LHCN-M2 (cell line): ENCODE measurements around the gene TSNAXIP1. TPM values are rescaled to one million over a fixed set of nuclear protein-coding genes. Genes with fewer than 3 reads are reported as not detected.

ENCODE experiments used
- DNase-seq: peaks from one replicate; pipeline ENCODE4 v3.0.0-alpha.2; 2012; ENCODE audit warnings: low read depth
- total RNA-seq: library from RNA; depleted of rRNA; stranded (reverse); fragments of >200 nt; gene quantifications from 2 replicates; pipeline ENCODE4 v1.2.3, GENCODE V29; 2014

Gene TSNAXIP1
- total RNA-seq, 1 experiment from 2014 or later, result 1.6 TPM

- DNase-seq, result no peak
Observed at GRCh38 chr16:67782567-67783352, 23.9 kb upstream of the TSNAXIP1 start.

- DNase-seq, result no peak
Observed at GRCh38 chr16:67783353-67783725, 23.4 kb upstream of the TSNAXIP1 start.

GRCh38 chr16:67786491-67786890 lies 20.2 kb upstream of the TSNAXIP1 start:
- no peak for DNase-seq

GRCh38 chr16:67790071-67790470 lies 16.6 kb upstream of the TSNAXIP1 start:
- DNase-seq, result no peak

GRCh38 chr16:67796099-67796718 lies 10.5 kb upstream of the TSNAXIP1 start:
- peak; percentile 11 for DNase-seq

- peak; percentile 32 for DNase-seq
Observed at GRCh38 chr16:67800338-67800926, 6.3 kb upstream of the TSNAXIP1 start.

- DNase-seq, result no peak
Observed at GRCh38 chr16:67801241-67801640, 5.4 kb upstream of the TSNAXIP1 start.

- no peak for DNase-seq
Observed at GRCh38 chr16:67801883-67802282, 4.8 kb upstream of the TSNAXIP1 start.

GRCh38 chr16:67803894-67804293 lies 2.8 kb upstream of the TSNAXIP1 start:
- no peak for DNase-seq

GRCh38 chr16:67804853-67805542 lies 1.7 kb upstream of the TSNAXIP1 start:
- no peak for DNase-seq

- peak; percentile 17 for DNase-seq
Observed at GRCh38 chr16:67805718-67806427, 816 bp upstream of the TSNAXIP1 start.

- DNase-seq, result no peak
Observed at GRCh38 chr16:67807148-67807682, 526 bp downstream of the TSNAXIP1 start.

GRCh38 chr16:67811899-67812298 lies 5.2 kb downstream of the TSNAXIP1 start:
- DNase-seq, result no peak

- no peak for DNase-seq
Observed at GRCh38 chr16:67814567-67814966, 7.9 kb downstream of the TSNAXIP1 start.

GRCh38 chr16:67820608-67821259 lies 14.0 kb downstream of the TSNAXIP1 start:
- no peak for DNase-seq

- no peak for DNase-seq
Observed at GRCh38 chr16:67822511-67822910, 15.8 kb downstream of the TSNAXIP1 start.

- no peak for DNase-seq
Observed at GRCh38 chr16:67825119-67825518, 18.4 kb downstream of the TSNAXIP1 start.

GRCh38 chr16:67825906-67826305 lies 19.2 kb downstream of the TSNAXIP1 start:
- DNase-seq, result no peak

GRCh38 chr16:67828651-67829050 lies 22.0 kb downstream of the TSNAXIP1 start:
- DNase-seq, result no peak

GRCh38 chr16:67833030-67833414 lies 26.3 kb downstream of the TSNAXIP1 start:
- DNase-seq, result peak; percentile 73
